GM18508 (cell line): ENCODE results near the gene OXSR1.
"Not testable (repeated sequence)": the region's sequence is repeated elsewhere in the genome, so short reads cannot be mapped to it uniquely, and the experiment has no call there.

ENCODE experiments used
- ATAC-seq: cut with Tn5 transposase; IDR thresholded peaks from one replicate; pipeline ENCODE4 v1.9.1; 2021; ENCODE audit warnings: moderate number of reproducible peaks; ENCODE audit not compliant: insufficient read depth, unreplicated experiment

Gene OXSR1

DNA sequence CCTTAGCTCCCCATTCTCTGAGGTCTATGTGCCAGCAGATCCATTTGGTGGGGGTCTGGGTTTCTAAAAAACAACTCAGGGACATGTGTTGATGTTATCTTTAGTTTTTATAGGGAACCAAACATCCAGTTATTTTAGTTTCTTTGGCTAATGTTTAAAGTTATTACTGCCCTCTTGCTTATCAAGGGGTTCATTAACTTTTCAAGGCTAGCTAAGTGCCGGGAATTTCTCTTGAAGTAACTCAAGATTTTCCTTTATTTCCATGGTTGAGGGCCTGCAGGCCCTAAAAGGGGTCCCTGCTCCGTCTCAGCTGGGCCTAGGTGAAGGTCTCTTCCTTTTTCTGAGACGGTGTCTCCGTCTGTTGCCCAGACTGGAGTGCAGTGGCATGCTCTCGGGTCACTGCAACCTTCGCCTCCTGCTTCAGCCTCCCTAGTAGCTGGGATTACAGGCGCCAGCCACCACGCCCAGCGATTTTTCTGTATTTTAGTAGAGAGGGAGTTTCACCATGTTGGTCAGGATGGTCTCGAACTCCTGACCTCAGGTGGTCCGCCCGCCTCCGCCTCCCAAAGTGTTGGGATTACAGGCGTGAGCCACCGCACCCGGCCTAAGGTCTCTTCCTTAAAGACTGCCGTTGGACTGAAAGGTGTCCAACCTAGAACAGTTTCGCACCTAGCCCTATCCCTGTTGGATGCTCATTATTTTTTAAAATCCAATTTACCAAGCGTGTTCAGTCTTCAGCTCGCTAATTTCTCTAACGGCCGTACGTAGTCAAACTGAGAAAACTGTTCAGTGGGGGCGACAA is 1.3 kb upstream of the OXSR1 start:
- ATAC-seq: no peak

DNA sequence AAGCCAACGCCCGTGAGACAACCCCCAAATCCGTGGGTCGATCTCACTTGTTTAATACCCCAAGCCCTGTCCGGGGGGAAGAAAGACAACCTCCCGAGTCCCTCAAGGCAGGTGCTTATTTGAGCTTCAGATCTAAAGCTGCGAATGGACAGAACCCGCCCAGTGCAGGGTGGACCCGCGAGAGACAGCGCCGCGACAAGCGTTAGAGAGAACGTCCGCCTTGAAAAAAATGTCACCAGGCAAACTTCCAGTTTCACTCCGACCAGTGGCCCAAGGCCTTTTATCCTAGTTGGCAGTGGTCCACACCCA is 740 bp upstream of the OXSR1 start:
- ATAC-seq: peak; percentile 8

DNA sequence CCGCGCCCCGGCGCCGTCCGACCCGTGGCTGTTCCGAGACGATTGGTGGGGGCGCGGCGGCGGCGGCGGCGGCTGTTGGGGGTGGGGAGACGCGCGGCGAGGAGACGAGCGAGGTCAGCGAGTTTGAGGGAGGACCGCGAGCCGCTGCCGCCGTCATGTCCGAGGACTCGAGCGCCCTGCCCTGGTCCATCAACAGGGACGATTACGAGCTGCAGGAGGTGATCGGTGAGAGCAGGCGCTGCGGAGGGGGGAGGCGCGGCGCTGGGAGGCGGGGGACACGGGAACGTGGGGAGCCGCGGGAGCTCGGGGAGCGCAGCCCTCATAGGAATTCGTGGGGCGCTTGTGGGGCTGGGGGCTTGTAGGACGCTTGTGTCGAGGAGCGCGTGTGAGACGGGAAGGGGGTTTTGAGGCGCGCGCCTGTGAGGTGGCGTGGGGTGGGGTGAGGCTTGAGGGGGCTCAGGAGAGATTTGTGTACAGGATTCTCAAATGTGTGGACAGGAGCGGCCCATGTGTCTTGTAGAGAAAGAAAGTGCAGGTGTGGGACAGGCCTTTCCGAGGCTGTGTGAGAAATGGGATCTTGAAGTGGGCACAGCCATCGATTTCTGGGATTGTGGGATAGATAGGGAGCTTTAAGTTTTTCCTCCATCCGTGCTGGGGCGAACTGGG is 518 bp downstream of the OXSR1 start:
- ATAC-seq: no peak

DNA sequence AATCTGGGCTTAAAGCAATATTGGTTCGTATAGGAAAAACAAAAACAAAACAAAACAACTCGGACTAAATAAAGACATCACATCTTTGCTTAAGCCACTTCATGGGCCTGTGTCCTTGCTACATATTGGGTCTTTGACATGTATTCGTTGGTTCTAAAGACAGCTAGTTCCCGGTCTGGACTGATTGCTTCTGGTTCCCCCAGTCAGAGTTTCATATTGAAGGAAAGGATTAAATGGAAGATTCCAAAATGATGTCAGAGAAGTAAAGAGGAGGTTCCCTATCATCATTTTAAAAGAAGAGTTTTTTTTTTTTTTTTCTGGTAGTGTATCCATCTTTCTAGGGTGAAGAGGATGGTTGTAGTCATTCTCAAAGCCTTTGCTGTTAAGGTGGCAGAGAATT is 2.3 kb downstream of the OXSR1 start:
- ATAC-seq: no peak

DNA sequence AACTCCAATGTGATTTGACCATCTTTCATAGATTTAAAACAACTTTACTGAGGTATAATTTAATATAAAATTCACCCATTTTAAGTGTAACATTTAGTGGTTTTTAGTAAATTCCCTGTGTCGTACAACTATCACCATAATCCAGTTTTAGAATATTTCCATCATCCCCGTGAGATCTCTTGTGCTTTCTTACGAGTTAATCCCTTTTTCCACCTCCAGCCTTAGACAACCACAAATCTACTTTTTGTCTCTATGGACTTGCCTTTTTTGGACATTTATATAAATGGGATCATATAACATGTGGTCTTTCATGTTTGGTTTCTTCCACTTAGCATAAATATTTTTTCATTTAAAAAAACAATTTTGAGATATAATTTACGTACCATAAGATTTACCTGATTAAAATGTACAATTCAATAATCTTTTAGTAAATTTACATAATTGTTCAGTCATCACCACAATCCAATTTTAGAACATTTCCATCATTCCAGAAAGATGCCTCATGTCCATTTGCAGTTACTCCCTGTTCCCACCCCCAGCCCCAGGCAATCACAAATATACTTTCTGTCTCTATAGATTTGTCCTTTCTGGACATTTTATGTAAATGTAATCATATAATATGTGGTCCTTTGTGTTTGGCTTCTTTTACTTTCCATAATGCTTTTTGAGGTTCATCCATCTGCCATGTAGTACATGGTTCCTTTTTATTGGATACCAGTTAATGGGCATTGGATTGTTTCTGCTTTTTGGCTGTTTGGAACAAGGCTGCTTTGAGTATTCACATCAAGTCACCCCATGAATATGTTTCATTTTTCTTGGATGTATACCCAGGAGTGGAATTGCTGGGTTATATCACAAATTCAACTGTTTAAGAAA is 3.1 kb downstream of the OXSR1 start:
- no peak for ATAC-seq

DNA sequence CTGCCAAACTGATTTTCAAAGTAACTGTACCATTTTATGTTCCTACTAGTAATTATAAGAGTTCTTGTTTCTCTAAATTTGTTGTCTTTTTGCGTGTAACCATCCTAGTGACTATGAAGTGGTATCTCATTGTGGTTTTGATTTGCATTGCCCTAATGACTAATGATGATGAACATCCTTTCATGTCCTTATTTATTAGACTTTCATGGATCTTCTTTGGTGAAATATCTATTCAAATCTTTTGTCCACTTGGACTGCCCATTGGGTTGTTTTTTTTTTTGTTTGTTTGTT is 3.6 kb downstream of the OXSR1 start:
- ATAC-seq: no peak

DNA sequence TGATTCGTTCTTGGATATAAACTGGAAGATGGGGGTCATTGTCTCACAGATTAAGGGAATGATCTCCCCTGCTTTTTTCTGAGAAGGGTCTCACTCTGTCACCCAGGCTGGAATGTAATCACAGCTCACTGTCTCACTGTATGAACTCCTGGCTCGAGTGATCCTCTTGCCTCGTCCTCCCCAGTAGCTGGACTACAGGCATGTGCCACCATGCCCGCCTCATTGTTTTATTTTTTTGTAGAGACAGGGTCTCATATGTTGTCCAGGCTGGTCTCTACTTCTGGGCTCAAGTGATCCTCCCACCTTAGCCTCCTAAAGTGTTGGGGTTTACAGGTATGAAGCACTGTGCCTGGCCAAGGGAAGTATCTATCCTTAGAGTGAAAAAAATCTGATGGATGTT is 5.4 kb downstream of the OXSR1 start:
- ATAC-seq: no peak

DNA sequence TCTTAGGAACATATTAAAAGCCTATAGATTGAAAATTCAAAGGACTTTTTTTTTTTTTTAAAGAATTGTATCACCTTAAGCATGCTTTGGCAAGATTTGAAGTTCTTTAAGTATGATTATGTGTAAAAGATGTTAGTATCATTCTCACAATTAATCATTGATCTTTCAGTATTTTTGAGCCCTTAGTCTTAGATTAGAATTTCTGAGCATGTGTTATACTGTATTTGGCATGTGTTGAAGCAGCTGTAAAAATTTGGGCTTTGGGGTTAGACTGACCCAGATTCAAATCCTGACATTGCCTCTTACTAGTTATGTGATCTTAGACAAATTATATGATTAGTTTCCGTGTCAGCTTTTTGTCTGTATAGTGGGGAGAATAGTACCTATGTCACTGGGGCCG is 6.3 kb downstream of the OXSR1 start:
- ATAC-seq: no peak

DNA sequence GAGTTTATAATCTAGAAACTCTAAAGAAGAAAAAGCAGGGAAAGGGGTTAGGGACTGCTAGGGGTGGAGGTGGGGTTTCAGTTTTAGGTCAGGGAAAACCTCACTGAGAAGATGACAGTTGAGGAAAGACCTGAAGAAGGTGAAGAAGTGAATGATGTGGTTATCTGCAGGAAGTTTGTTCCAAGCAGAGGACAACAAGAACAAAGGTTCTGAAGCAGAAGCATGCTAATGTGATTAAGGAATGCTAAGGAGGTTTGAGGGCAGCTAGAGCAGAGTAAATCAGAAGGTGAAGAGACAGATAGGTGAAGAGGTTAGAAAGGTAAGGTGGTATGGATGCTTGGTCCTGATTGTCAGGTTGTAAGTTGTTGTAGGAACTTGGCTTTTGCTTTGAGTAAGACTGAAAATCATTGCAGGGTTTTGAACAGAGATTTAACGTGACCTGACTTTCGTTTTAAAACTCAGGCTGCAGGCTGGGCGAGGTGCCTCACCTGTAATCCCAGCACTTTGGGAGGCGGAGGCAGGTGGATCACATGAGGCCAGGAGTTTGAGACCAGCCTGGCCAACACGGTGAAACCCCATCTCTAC is 8.6 kb downstream of the OXSR1 start:
- ATAC-seq: no peak

DNA sequence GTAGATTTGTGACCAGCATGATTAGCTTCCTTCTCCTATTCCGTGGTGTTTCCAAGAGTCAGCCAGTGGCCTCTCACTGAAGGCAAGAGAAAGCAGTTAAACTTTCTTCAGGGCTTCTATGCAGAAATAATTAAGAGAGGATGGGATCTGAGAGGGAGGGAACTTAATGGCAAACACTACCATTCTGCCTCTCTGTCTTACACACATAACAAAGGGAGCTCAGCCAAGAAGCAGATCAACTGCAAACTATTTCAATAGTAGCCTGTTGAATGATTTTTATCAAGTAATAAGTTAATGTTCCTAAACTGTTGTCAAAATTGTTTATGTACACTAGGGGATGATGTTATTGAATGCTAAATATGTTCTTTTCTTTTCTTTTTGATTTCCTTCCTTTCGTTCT is 11.8 kb downstream of the OXSR1 start:
- no peak for ATAC-seq

DNA sequence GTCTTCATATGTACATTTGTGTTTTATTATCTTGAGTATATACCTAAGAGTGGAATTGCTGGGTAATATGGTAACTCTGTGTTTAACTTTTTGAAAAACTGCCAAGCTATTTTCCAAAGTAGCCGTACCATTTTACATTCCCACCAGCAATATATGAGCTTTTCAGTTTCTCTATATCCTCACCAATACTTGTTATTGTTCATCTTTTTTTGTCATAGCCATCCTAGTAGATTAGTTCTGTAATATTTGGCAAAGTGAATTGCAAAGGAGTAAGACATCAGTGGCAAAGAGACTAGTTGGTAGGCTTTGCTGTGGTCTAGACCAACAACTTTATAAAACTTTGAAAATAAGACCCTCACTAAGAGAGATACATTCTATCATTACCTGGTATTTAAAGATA is 21.4 kb downstream of the OXSR1 start:
- ATAC-seq: no peak

DNA sequence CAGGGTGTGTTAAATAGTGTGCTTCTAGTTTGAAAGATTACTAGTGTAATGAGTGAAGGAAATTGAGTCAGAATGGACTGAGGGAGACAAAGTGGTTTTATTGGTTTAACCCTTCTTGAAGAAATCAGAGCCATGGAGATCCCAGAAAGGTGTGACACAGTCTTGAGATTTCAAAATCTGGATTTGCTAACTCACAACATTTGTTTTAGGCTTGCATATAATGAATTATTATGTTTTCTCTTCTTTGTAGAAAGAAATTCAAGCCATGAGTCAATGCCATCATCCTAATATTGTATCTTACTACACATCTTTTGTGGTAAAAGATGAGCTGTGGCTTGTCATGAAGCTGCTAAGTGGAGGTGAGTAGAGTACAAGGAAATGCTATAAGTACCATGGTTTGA is 25.1 kb downstream of the OXSR1 start:
- no peak for ATAC-seq

DNA sequence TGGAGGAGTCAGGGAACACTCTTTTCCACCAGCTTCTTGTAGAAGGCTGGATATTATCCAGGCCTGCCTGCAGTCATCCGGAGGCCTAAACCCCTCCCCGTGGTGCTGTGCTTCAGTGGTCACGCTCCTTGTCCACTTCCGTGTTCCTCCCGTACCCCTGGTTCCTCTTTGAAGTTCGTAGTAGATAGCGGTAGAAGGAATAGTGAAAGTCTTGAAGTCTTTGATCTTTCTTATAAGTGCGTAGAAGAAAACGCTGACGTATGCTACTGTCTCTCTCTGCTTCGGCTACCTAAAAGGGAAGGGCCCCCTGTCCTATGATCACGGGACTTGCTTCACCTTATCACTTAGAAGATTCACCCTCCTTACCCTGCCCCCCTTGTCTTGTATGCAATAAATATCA is 37.6 kb downstream of the OXSR1 start:
- not testable (repeated sequence) for ATAC-seq

DNA sequence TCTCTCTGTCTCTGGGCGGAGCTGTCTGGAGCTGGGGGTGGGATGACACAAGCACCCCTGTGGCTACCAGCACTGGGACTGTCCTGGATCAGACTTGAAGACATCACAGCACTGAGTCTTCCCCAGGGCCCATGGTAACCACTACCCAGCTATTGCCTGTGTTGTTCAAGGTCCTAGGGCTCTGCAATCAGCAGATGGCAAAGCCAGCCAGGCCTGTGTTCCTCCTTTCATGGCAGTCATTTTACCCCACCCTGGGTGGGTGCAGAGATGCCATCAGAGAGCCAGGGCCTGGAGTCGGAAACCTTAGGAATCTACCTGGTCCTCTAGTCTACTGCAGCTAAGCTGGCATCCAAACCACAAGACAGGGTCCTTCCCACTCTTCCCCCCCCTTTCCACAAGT is 38.4 kb downstream of the OXSR1 start:
- no peak for ATAC-seq

DNA sequence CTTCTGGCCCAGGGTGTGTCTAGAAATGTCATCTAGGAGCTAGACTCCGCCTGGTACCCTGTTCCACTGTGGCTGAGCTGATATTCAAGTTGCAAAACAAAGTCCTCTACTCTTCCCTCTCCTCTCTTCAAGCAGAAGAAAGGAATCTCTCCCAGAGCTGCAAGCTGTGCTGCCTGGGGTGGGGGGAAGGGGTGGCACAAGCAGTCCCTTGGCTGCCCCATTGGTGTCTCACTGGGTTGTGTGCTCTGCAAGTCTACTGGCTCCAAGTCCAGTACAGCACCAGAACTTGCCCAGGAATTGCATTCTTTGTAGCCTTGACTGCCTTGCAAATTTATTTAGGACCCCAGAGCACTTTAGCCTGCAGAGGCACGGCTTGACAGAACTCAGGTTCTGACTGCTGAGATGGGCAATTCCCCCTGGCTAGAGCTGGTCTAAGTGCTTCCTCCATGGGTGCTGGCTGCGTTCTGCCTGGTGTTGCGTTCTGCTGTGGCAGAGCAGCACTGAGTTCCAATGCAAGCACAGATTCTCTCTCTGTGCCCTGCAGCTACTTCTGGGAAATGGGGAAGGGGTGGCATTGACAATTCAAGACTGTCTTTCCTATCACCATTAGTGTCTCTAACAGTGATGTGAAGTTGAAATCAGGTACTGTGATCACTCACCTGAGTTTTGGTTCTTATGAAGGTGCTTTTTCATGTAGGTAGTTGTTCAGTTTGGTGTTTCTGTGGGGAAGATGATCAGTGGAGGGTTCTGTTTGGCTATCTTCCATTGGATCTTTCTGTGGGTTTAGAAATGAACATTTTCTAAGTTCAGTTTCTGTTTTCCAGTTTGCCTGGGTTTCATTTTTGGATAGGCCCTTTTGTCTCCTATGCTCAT is 39.5 kb downstream of the OXSR1 start:
- no peak for ATAC-seq

DNA sequence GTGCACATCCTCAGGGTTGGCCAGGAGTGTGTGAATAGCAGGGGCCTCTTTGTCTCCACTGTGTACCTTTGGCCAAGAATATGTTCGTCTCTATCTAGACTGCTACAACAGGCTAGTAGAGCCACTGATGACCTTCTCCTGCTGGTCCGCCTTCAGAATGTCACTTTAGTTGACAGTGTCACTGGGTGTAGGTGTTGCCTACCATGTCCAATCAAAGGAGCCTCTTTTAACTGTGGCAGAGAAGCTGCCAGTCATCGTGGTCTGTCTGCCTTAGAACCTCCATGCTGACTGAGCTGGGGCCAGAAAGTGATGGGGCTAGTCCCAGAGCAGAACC is 40.1 kb downstream of the OXSR1 start:
- no peak for ATAC-seq

DNA sequence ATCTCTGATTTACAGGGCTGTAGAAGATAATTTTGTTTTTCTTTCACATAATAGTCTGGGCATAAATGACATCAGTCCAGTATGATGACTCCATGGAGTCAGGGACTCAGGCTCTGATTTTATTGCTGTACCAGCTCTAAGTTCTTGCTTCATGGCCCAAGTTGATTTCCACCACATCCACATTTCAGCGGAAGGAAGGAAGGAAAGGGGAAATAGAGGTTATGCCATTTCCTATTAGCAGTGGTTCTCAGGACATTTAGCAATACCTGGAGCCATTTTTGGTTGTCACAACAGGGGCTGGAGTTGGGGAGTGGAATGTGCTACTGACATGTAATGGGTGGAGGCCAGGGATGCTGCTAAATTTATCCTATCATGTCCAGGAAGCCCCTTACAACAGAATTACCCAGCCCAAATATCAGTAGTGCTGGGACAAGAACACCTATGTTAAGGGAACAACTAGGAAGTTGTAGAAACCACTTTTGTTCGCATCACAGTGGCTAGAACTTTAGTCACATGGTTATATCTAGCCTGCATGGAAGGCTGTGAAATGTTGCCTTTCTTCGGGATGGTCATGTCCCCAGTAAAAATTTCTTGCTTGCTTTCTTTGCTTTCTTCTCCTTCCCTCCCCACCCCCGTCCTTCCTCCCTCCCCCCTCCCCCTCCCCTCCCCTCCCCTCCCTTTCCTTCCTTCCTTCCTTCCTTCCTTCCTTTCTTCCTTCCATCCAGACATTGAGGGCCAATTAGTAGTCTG is 42.1 kb downstream of the OXSR1 start:
- ATAC-seq: no peak

DNA sequence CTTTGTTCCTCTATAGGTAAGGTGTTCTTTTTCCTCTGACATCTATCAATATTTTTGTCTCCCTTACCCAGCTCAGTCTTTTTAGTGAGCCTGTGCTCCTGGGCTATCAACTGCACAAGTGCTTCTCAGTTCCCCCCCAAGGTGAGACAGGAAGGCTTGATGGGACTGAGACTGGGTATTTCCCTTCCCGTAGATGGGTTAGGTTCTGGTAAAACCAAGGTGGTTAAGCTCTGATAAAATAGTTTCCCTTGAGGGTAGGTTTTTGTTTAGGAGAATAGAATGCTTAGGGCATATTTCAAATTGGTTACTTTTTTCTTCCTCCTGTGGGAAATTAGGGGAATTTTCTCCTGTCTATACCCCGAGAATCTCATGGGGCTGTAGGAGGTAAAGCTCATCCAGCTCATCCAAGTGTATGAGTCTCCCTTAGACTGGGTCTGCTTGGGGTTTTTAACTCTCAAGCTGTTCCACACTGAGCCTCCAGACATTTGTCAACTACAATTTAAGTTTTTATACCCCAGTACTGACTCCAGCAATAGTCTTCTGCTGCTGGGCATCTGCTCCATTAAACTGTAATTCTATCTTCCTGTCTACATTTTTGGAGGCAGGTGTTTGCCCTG is 44.9 kb downstream of the OXSR1 start:
- peak; percentile 68 for ATAC-seq

DNA sequence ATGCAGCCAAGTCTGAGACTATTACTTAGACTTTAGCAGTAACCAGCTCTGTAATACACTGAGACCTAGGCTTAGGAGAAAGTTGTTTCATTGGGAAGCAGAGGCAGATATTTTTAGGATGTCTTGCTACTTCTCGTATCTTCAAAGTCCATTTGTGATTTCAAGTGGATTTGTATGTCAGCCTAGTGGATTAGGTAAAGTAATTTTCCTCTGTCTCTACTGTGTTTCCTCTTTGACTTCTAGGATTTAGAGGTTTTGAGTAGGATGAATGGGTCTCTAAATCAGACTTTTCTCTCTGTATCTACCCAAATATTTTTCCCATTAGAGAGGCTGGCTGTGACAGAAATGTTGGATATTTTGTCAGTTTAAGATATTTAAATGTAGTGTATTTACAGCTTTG is 46.8 kb downstream of the OXSR1 start:
- ATAC-seq: no peak
